Adrenal gland (tissue), 12 donors: ENCODE measurements around the gene SLC44A2. TPM values are rescaled to one million over a fixed set of nuclear protein-coding genes. Genes with fewer than 3 reads are reported as not detected.
"Not testable (repeated sequence)": the region's sequence is repeated elsewhere in the genome, so short reads cannot be mapped to it uniquely, and the experiment has no call there.

Experiments used
- DNase-seq, 7 donors: peaks; one replicate each; pipeline ENCODE4 v3.0.0-alpha.2; 2019 to 2020
- H3K27ac ChIP-seq, 5 donors: fragments of 200-600 bp; sonication (generic) in 4 of 5; 1 replicate in 3 of 5; 2 replicates in 2 of 5; pipeline versions ENCODE4 v1.5.1 to v1.8.0; 2016 to 2020; ENCODE audit warnings: mild to moderate bottlenecking in 1 of 5
- H3K27me3 ChIP-seq: fragments of 200-600 bp; 2 replicates; pipeline ENCODE4 v1.8.0; 2021
- H3K36me3 ChIP-seq, 2 donors: fragments of 200-600 bp; replicated peaks in 1 of 2; 1 replicate in 1 of 2; 2 replicates in 1 of 2; pipeline versions ENCODE4 v1.5.1 to v1.8.0; 2018 to 2022
- H3K4me1 ChIP-seq, 2 donors: fragments of 200-600 bp; replicated peaks in 1 of 2; 1 replicate in 1 of 2; 2 replicates in 1 of 2; pipeline versions ENCODE4 v1.5.1 to v1.8.0; 2018 to 2021
- H3K4me3 ChIP-seq, 4 donors: fragments of 200-600 bp; sonication (generic) in 3 of 4; one replicate each; pipeline ENCODE4 v1.5.1; 2016 to 2018
- H3K9me3 ChIP-seq, 3 donors: fragments of 200-600 bp; sonication (generic) in 1 of 3; replicated peaks in 1 of 3; 1 replicate in 2 of 3; 2 replicates in 1 of 3; pipeline versions ENCODE4 v1.5.1 to v1.8.0; 2016 to 2021
- CTCF ChIP-seq, 6 experiments: fragments of 450-650 bp in 4 of 6; fragments of 200-600 bp in 2 of 6; sonication (generic) in 1 of 6; IDR thresholded peaks; 1 replicate in 5 of 6; 2 replicates in 1 of 6; pipeline versions ENCODE4 v1.5.1 to v1.8.0; 2016 to 2021; ENCODE audit warnings: antibody characterized with exemption in 6 of 6, mild to moderate bottlenecking in 2 of 6, moderate library complexity in 1 of 6
- POLR2A ChIP-seq, 2 donors: fragments of 450-650 bp; IDR thresholded peaks; one replicate each; pipeline ENCODE4 v1.6.1; 2017; ENCODE audit warnings: antibody characterized with exemption in 2 of 2, mild to moderate bottlenecking in 2 of 2, moderate library complexity in 1 of 2
- WGBS, 4 donors: extraction: QIAGEN DNeasy Blood & Tissue Kit in 2 of 4; methylation state at CpG; one replicate each; pipeline versions ENCODE4 v1.1.5 to v1.1.7; 2013 to 2017; 5-methylcytosine and 5-hydroxymethylcytosine counted together
- intact Hi-C, 2 donors: fragments of 100-400 bp; cut with DNase I; formaldehyde crosslinking; loops; one replicate each; pipeline versions ENCODE4 v1.14.1 to v1.15.0; 2022 to 2023
- polyA plus RNA-seq, 3 donors: library from polyadenylated mRNA; stranded (reverse); fragments of 200-250 nt in 2 of 3; fragments of 350-450 nt in 1 of 3; fragmentation: Illumina TruSeq in 1 of 3; extraction: RNeasy Lipid Tissue Mini Kit (QIAGEN cat#74804) in 1 of 3; gene quantifications; one replicate each; pipeline ENCODE4 v1.2.3, GENCODE V29; 2013 to 2014
- total RNA-seq, 9 donors: library from RNA; depleted of rRNA in 4 of 9; stranded (reverse); fragments of >200 nt in 4 of 9; fragments of 120-200 nt in 1 of 9; fragmentation: NEBNext Ultra II Directional in 1 of 9; extraction: Animal tissue kit (Norgen Biotek cat#: 25700) in 1 of 9; gene quantifications; one replicate each; pipeline versions ENCODE4 v1.1.0 to v1.2.4, GENCODE V29; 2013 to 2023
- donor health status: healthy with polysubstance abuse.
- donor health status: Bipolar disorder and iron deficiency.
- donor health status: DM: yes; HTN: yes; CAD: no.
- donor health status: DM: no; HTN: no; CAD: no.
- donor health status: DM: no; HTN: no; CAD: no.
- donor health status: DM: yes; HTN: yes; CAD: no.

SLC44A2 gene
- total and polyA plus RNA-seq, 12 donors: 20.4 to 188 (median 87.4) TPM

DNA sequence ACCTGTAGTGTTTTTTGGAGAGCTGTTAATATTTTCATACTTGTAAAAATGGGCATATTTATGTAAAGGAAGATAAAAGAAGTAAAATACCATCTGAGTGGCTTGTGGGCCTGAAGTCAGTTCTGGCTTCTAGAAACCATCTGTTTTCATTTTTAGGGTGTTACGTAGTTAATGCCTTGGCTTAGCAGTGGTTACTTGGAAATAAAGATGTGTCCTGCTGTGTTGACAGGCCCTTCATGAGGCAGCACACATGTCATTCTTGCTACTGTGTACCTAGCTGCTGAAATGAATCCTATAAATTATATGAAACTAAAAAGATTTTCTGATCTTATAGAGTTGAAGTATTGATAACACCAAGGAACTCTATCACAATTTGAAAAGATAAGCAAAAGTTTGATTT is 44.8 kb downstream of the SLC44A2 start:
- no peak overlapping the region for H3K27ac ChIP-seq
- H3K27me3 ChIP-seq: no peaks in the 10 kb centered on the region
- TF ChIP-seq POLR2A (IDR thresholded peaks at IDR 0.05): no peak
- TF ChIP-seq CTCF (IDR thresholded peaks at IDR 0.05): no peak
- H3K9me3 ChIP-seq: no peaks in the 10 kb centered on the region
- intact Hi-C loops: no loop called here
- peaks cover 0 to 36% of the 10 kb centered on the region in 2 donors for H3K36me3 ChIP-seq
- DNase-seq: no peak
- WGBS, 4 donors: 65 to 90% (median 83%) methylated on average over 1 of the region's 1 CpG
- H3K4me1 ChIP-seq: peaks cover 0 to 21% of the 10 kb centered on the region in 2 donors
- no peak overlapping the region for H3K4me3 ChIP-seq

DNA sequence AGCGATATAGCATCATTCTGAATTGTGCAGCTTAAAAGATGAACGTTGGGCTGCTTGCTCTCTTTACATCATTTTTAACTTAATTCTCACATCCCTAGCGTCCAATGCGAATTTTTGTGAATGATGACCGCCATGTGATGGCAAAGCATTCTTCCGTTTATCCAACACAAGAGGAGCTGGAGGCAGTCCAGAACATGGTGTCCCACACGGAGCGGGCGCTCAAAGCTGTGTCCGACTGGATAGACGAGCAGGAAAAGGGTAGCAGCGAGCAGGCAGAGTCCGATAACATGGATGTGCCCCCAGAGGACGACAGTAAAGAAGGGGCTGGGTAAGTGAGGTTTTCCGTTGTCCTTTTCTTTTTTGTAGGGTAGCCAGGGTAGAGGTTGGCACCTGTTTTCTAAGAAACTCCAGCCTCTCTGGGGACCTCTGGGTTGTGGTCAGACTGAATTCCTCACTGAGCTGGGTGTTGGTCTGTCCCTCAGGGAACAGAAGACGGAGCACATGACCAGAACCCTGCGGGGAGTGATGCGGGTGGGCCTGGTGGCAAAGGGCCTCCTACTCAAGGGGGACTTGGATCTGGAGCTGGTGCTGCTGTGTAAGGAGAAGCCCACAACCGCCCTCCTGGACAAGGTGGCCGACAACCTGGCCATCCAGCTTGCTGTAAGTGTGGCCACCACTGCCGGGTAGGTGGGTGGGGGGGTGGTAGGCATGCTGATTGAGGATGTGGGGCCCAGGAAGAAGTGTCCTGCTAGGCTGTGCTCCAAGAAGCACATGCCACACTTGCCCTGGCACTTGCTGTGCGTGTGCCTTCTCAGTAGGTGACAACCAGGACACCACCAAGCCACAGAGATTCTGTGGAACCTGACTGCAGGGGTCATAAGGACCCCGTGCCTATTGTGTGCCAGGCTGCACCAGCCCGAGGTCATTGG is 45.8 kb downstream of the SLC44A2 start:
- Histone ChIP-seq H3K4me1 (peaks cover 0 to 21% of the 10 kb centered on the region in 2 donors), H3K4me3 (no peak overlapping the region), H3K36me3 (peaks cover 0 to 44% of the 10 kb centered on the region in 2 donors), H3K27me3 (no peaks in the 10 kb centered on the region), H3K9me3 (no peaks in the 10 kb centered on the region), H3K27ac (peak overlapping the region in 1 of 5 donors; percentile 3)
- intact Hi-C loops: no loop called here
- no peak for TF ChIP-seq POLR2A (IDR thresholded peaks at IDR 0.05)
- TF ChIP-seq CTCF (IDR thresholded peaks at IDR 0.05): no peak
- 80 to 88% (median 82%) methylated on average over 18 to 24 of the region's 24 CpGs for WGBS, 4 donors
- peak in 1 of 7 donors; percentile 12 for DNase-seq

DNA sequence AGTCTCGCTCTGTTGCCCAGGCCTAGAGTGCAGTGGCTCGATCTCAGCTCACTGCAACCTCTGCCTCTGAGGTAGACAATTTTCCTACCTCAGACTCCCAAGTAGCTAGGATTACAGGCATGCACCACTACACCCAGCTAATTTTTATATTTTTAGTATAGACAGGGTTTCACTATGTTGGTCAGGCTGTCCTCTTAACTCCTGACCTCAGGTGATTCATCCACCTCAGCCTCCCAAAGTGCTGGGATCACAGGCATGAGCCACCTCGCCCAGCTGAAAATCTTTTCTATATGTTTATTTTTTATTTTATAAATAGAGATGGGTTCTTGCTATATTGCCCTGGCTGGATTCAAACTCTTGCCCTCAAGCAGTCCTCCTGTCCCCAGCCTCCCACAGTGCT is 46.6 kb downstream of the SLC44A2 start:
- 84 to 95% (median 88%) methylated on average over 3 of the region's 3 CpGs for WGBS, 4 donors
- H3K4me1 ChIP-seq: peaks cover 0 to 21% of the 10 kb centered on the region in 2 donors
- H3K9me3 ChIP-seq, intact Hi-C loops, DNase-seq, H3K4me3 ChIP-seq, H3K27me3 ChIP-seq: not testable (repeated sequence)
- peaks cover 0 to 49% of the 10 kb centered on the region in 2 donors for H3K36me3 ChIP-seq
- peak overlapping the region in 1 of 5 donors; percentile 3 for H3K27ac ChIP-seq

DNA sequence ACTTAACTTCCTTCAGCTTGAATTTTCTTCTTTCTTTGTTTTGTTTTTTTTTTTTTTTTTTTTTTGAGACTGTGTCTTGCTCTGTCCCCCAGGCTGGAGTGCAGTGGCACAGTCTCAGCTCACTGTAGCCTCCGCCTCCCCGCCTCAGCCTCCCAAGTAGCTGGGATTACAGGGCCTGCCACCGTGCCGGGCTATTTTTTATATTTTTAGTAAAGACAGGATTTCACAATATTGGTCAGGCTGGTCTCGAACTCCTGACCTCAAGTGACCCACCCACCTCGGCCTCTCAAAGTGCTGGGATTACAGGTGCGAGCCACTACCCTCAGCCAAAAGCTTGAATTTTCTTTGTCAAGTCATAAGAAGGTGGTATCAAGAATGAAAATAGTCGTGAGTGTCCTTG is 49.9 kb downstream of the SLC44A2 start:
- 73 to 79% (median 75%) methylated on average over 8 of the region's 8 CpGs for WGBS, 4 donors
- H3K27me3 ChIP-seq, H3K4me3 ChIP-seq, H3K27ac ChIP-seq, intact Hi-C loops, DNase-seq, H3K9me3 ChIP-seq: not testable (repeated sequence)
- Histone ChIP-seq H3K36me3 (peaks cover 0 to 76% of the 10 kb centered on the region in 2 donors), H3K4me1 (peaks cover 0 to 11% of the 10 kb centered on the region in 2 donors)

DNA sequence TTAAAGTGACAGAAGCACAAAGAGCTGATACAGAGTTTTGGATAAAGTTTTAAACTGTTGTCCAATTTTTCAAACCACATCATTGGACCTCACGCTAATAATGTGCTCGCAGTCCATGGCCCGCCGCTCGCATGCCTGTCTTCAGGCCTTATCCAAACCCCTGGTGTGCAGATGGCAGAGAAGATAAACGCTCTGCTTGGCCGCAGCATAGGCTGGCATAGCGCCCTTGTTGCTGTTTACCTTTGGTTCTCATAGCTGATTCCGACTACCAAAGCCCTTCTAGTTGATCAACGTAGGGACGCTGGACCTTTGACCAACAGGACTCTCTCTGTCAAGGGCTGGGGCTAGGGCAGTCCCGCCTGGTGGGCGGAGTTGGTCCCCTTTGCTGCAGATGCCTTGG is 52.4 kb downstream of the SLC44A2 start:
- no peak for DNase-seq
- Histone ChIP-seq H3K4me3 (no peak overlapping the region), H3K4me1 (peaks cover 0 to 2% of the 10 kb centered on the region in 2 donors), H3K9me3 (no peaks in the 10 kb centered on the region), H3K27me3 (no peaks in the 10 kb centered on the region), H3K27ac (no peak overlapping the region), H3K36me3 (peaks cover 0 to 82% of the 10 kb centered on the region in 2 donors)
- intact Hi-C loops: no loop called here
- WGBS, 4 donors: 82 to 96% (median 86%) methylated on average over 13 of the region's 13 CpGs
- TF ChIP-seq CTCF (IDR thresholded peaks at IDR 0.05) (no peak), POLR2A (IDR thresholded peaks at IDR 0.05) (no peak)
